HepG2 (cell line): Measurements from ENCODE around the gene HS3ST3B1. TPM values are rescaled to one million over a fixed set of nuclear protein-coding genes. Genes with fewer than 3 reads are reported as not detected.

Experiments
- ARHGAP35 ChIP-seq: sonication (generic); formaldehyde crosslinking; IDR thresholded peaks from 2 replicates; pipeline ENCODE4 v1.9.0; 2022; ENCODE audit warnings: mild to moderate bottlenecking, inconsistent platforms, moderate library complexity, missing genetic modification reagents, borderline replicate concordance
- FOXK2 ChIP-seq: fragments of 450-650 bp; IDR thresholded peaks from 2 replicates; pipeline ENCODE4 v1.6.1; 2016
- HNRNPL ChIP-seq: fragments of 200-400 bp; formaldehyde crosslinking; IDR thresholded peaks from 2 replicates; pipeline ENCODE4 v1.6.1; 2017; ENCODE audit warnings: mild to moderate bottlenecking, low read depth, low read length
- NFE2L2 ChIP-seq: fragments of 150-350 bp; IDR thresholded peaks from 2 replicates; pipeline ENCODE4 v1.6.1; 2014; ENCODE audit warnings: low read length
- RAD51 ChIP-seq: fragments of 450-650 bp; IDR thresholded peaks from 2 replicates; pipeline ENCODE4 v1.6.1; 2016; ENCODE audit warnings: borderline replicate concordance
- TARDBP ChIP-seq: sonication (generic); formaldehyde crosslinking; IDR thresholded peaks from 2 replicates; pipeline ENCODE4 v1.8.0; 2022; ENCODE audit warnings: mild to moderate bottlenecking, missing genetic modification reagents
- ZFX ChIP-seq: sonication (generic); formaldehyde crosslinking; IDR thresholded peaks from 2 replicates; pipeline ENCODE4 v1.4.0; 2020; ENCODE audit warnings: mild to moderate bottlenecking, low read depth, missing genetic modification reagents, moderate library complexity
- ZNF3 ChIP-seq: IDR thresholded peaks from 2 replicates; pipeline ENCODE4 v1.7.0; 2017; ENCODE audit warnings: inconsistent platforms
- ZNF431 ChIP-seq: sonication (generic); formaldehyde crosslinking; IDR thresholded peaks from 2 replicates; pipeline ENCODE4 v1.9.0; 2022; ENCODE audit warnings: missing genetic modification reagents, low read depth, mild to moderate bottlenecking, borderline replicate concordance
- ZNF460 ChIP-seq: sonication (generic); formaldehyde crosslinking; IDR thresholded peaks from 2 replicates; pipeline ENCODE4 v1.5.1; 2020; ENCODE audit warnings: missing genetic modification reagents, mild to moderate bottlenecking, borderline replicate concordance
- ZNF768 ChIP-seq: sonication (generic); formaldehyde crosslinking; IDR thresholded peaks from 2 replicates; pipeline ENCODE4 v1.4.0; 2020; ENCODE audit warnings: missing genetic modification reagents
- ZNF839 ChIP-seq: sonication (generic); formaldehyde crosslinking; IDR thresholded peaks from 2 replicates; pipeline ENCODE4 v1.4.0; 2020; ENCODE audit warnings: missing genetic modification reagents, mild to moderate bottlenecking, borderline replicate concordance
- polyA plus RNA-seq, 8 experiments: library from polyadenylated mRNA; depleted of rRNA in 3 of 8; stranded (reverse) in 7 of 8; unstranded in 1 of 8; fragments of >200 nt; fragmentation: Illumina TruSeq in 4 of 8; extraction: Trizol in 4 of 8; gene quantifications; 2 replicates each; pipeline versions ENCODE4 v1.2.1 to v1.2.3, GENCODE V29; 2011 to 2016; ENCODE audit warnings: low read depth in 4 of 8, missing spikeins in 1 of 8, mixed read lengths in 1 of 8; ENCODE audit not compliant: insufficient read depth in 1 of 8
- total RNA-seq, 5 experiments: library from RNA; depleted of rRNA; stranded (reverse); fragments of >200 nt; fragmentation: Illumina TruSeq; extraction: Trizol; gene quantifications; 2 replicates each; pipeline ENCODE4 v1.2.3, GENCODE V29; 2016; ENCODE audit warnings: low read depth in 1 of 5
- TF ChIP-seq, protein P1 (sequence below): sonication (generic); formaldehyde crosslinking; IDR thresholded peaks from 2 replicates; pipeline ENCODE4 v1.9.0; 2021; ENCODE audit warnings: missing genetic modification reagents, mild to moderate bottlenecking, borderline replicate concordance
- TF ChIP-seq, protein P2 (sequence below): sonication (generic); formaldehyde crosslinking; IDR thresholded peaks from 2 replicates; pipeline ENCODE4 v1.4.0; 2020; ENCODE audit warnings: low read depth, mild to moderate bottlenecking, missing genetic modification reagents
- TF ChIP-seq, protein P3 (sequence below): sonication (generic); formaldehyde crosslinking; IDR thresholded peaks from 2 replicates; pipeline ENCODE4 v1.4.0; 2020; ENCODE audit warnings: mild to moderate bottlenecking, missing genetic modification reagents
- TF ChIP-seq, protein P4 (sequence below): IDR thresholded peaks from 2 replicates; pipeline ENCODE4 v1.6.1; 2016; ENCODE audit warnings: missing compliant biosample characterization, missing genetic modification reagents, borderline replicate concordance
- TF ChIP-seq, protein P5 (sequence below): fragments of 450-650 bp; IDR thresholded peaks from 2 replicates; pipeline ENCODE4 v1.6.1; 2017

Gene HS3ST3B1
- total and polyA plus RNA-seq, 2 of the 13 experiments (the other 11 are each of a cell fraction or from before 2014, with no cell fraction given), result 15.7 to 39.5 TPM

DNA sequence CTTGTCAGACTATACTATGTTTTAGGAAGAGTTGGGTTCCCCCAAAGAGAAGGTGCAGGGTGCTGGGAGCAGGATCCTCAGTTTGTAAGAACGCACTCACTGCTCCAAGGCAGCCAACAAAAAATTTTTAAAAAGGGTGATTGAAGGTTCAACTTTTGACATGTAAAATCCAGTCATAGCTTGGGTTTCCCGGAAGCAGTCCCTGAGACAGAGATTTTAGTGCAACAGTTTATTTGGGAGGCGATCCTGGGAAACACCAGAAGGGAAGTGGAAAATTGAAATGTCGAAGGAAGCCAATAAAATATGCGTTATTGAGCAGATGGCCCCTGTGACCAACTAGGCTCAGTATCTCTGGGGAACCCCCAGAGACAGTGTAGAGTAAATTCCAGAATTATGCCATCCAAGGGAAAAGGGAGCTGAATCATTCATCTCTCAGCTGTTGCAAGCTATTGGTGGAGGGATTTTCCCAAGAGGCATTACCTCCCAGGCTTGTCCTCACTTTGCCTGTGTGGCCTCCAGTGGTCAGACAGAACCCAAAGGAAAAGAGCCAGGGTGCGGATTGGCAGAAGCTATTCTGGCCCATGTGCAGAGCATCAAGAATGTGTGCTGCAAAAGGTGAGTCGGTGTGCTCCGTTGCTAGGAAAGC, 72.9 kb downstream of the HS3ST3B1 start (continued):
- TF ChIP-seq, protein P1, sequence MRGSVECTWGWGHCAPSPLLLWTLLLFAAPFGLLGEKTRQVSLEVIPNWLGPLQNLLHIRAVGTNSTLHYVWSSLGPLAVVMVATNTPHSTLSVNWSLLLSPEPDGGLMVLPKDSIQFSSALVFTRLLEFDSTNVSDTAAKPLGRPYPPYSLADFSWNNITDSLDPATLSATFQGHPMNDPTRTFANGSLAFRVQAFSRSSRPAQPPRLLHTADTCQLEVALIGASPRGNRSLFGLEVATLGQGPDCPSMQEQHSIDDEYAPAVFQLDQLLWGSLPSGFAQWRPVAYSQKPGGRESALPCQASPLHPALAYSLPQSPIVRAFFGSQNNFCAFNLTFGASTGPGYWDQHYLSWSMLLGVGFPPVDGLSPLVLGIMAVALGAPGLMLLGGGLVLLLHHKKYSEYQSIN (CRISPR knock-in tag), result no peak
- TF ChIP-seq RAD51 (no peak), ZNF3 (CRISPR knock-in tag) (no peak), ZNF839 (CRISPR knock-in tag) (no peak), FOXK2 (no peak), ZFX (peak; percentile 54), ZNF460 (CRISPR knock-in tag) (no peak), ARHGAP35 (CRISPR knock-in tag) (no peak), HNRNPL (no peak), NFE2L2 (peak; percentile 51), ZNF431 (no peak), ZNF768 (no peak), TARDBP (CRISPR knock-in tag) (peak; percentile 30; the same call in 1 of the 2 replicates)
- TF ChIP-seq, protein P2, sequence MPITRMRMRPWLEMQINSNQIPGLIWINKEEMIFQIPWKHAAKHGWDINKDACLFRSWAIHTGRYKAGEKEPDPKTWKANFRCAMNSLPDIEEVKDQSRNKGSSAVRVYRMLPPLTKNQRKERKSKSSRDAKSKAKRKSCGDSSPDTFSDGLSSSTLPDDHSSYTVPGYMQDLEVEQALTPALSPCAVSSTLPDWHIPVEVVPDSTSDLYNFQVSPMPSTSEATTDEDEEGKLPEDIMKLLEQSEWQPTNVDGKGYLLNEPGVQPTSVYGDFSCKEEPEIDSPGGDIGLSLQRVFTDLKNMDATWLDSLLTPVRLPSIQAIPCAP, result no peak
- TF ChIP-seq, protein P3, sequence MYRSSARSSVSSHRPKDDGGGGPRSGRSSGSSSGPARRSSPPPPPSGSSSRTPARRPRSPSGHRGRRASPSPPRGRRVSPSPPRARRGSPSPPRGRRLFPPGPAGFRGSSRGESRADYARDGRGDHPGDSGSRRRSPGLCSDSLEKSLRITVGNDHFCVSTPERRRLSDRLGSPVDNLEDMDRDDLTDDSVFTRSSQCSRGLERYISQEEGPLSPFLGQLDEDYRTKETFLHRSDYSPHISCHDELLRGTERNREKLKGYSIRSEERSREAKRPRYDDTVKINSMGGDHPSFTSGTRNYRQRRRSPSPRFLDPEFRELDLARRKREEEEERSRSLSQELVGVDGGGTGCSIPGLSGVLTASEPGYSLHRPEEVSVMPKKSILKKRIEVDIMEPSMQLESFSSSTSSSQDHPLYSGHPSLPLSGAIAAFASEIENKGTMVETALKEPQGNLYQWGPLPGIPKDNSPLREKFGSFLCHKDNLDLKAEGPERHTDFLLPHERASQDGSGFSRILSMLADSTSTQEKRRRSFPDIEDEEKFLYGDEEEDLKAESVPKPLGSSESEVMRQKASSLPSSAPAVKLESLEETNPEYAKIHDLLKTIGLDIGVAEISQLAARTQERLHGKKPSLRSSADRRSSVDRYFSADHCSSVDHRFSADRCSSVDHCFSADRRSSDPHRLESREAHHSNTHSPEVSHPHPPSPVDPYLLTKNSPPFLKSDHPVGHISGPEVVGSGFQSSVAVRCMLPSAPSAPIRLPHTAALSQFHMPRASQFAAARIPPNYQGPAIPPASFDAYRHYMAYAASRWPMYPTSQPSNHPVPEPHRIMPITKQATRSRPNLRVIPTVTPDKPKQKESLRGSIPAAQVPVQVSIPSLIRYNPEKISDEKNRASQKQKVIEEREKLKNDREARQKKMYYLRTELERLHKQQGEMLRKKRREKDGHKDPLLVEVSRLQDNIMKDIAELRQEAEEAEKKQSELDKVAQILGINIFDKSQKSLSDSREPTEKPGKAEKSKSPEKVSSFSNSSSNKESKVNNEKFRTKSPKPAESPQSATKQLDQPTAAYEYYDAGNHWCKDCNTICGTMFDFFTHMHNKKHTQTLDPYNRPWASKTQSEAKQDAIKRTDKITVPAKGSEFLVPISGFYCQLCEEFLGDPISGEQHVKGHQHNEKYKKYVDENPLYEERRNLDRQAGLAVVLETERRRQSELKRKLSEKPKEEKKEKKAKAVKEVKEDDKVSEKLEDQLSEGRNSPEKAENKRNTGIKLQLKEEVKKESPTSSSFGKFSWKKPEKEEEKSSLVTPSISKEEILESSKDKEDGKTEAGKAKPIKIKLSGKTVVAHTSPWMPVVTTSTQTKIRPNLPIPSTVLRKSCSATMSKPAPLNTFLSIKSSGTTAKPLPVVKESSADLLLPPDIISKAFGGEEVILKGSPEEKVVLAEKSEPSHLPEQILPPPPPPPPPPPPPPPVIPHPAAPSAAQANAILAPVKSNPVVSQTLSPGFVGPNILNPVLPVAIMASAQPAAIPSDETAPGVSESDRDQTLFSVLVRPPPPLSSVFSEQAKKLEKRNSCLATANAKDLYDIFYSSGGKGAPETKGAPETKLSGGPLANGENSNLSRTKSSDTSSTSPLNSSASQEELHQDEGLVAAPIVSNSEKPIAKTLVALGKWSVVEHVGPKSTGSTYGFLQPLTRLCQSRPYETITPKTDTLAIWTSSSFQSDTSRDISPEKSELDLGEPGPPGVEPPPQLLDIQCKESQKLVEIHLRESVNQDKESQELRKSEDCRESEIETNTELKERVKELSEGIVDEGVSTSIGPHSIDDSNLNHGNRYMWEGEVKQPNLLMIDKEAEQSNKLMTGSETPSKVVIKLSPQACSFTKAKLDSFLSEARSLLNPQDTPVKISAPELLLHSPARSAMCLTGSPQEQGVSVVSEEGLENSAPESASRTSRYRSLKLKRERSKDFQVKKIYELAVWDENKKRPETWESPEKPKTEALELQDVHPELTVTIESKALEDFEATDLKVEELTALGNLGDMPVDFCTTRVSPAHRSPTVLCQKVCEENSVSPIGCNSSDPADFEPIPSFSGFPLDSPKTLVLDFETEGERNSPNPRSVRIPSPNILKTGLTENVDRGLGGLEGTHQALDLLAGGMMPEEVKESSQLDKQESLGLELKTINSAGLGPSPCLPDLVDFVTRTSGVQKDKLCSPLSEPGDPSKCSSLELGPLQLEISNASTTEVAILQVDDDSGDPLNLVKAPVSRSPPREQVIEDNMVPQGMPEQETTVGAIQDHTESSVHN (CRISPR knock-in tag), result no peak
- TF ChIP-seq, protein P4, sequence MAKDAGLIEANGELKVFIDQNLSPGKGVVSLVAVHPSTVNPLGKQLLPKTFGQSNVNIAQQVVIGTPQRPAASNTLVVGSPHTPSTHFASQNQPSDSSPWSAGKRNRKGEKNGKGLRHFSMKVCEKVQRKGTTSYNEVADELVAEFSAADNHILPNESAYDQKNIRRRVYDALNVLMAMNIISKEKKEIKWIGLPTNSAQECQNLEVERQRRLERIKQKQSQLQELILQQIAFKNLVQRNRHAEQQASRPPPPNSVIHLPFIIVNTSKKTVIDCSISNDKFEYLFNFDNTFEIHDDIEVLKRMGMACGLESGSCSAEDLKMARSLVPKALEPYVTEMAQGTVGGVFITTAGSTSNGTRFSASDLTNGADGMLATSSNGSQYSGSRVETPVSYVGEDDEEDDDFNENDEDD, result peak; percentile 53; the same call in 1 of the 2 replicates
- TF ChIP-seq, protein P5, sequence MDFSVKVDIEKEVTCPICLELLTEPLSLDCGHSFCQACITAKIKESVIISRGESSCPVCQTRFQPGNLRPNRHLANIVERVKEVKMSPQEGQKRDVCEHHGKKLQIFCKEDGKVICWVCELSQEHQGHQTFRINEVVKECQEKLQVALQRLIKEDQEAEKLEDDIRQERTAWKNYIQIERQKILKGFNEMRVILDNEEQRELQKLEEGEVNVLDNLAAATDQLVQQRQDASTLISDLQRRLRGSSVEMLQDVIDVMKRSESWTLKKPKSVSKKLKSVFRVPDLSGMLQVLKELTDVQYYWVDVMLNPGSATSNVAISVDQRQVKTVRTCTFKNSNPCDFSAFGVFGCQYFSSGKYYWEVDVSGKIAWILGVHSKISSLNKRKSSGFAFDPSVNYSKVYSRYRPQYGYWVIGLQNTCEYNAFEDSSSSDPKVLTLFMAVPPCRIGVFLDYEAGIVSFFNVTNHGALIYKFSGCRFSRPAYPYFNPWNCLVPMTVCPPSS, result no peak
